GM23338 (cell line): Measurements from ENCODE around the gene ANKH. TPM values are rescaled to one million over a fixed set of nuclear protein-coding genes. Genes with fewer than 3 reads are reported as not detected.
A peak's percentile ranks its signal among the peaks of the same experiment; 100 is the strongest.

Experiments
- ATAC-seq: fragments of 200-7000 bp; cut with Tn5 transposase; 3 replicates; pipeline ENCODE4 v1.9.1; 2020
- DNase-seq: peaks from one replicate; pipeline ENCODE4 v3.0.0-alpha.2; 2015; ENCODE audit warnings: low spot score
- H2AFZ ChIP-seq: fragments of 200-600 bp; sonication (generic); 2 replicates; pipeline ENCODE4 v1.8.0; 2016; ENCODE audit warnings: antibody characterized with exemption, mild to moderate bottlenecking, moderate library complexity
- H3F3A ChIP-seq: fragments of 200-600 bp; sonication (generic); replicated peaks from 2 replicates; pipeline ENCODE4 v1.8.0; 2017; ENCODE audit warnings: antibody characterized with exemption, mixed run types, low read depth
- H3K27ac ChIP-seq: fragments of 200-600 bp; sonication (generic); 2 replicates; pipeline ENCODE4 v1.6.1; 2016; ENCODE audit warnings: low read depth
- H3K27me3 ChIP-seq: fragments of 200-600 bp; sonication (generic); 2 replicates; pipeline ENCODE4 v1.8.0; 2016; ENCODE audit warnings: mild to moderate bottlenecking, mixed run types, moderate library complexity; ENCODE audit not compliant: insufficient read depth
- H3K36me3 ChIP-seq: fragments of 200-600 bp; sonication (generic); 2 replicates; pipeline ENCODE4 v1.8.0; 2016; ENCODE audit warnings: mild to moderate bottlenecking; ENCODE audit not compliant: insufficient read depth
- H3K4me1 ChIP-seq: fragments of 200-600 bp; sonication (generic); 2 replicates; pipeline ENCODE4 v1.8.0; 2016; ENCODE audit warnings: mild to moderate bottlenecking, moderate library complexity; ENCODE audit not compliant: insufficient read depth
- H3K4me2 ChIP-seq: fragments of 200-600 bp; sonication (generic); 2 replicates; pipeline ENCODE4 v1.7.1; 2017; ENCODE audit warnings: mixed run types
- H3K4me3 ChIP-seq: fragments of 200-600 bp; sonication (generic); 2 replicates; pipeline ENCODE4 v1.6.1; 2016; ENCODE audit warnings: mixed run types
- H3K79me2 ChIP-seq: fragments of 200-600 bp; sonication (generic); replicated peaks from 2 replicates; pipeline ENCODE4 v1.8.0; 2017; ENCODE audit warnings: mild to moderate bottlenecking; ENCODE audit not compliant: insufficient read depth
- H3K9me2 ChIP-seq: fragments of 200-600 bp; sonication (generic); 2 replicates; pipeline ENCODE4 v1.8.0; 2017; ENCODE audit not compliant: insufficient read depth
- H4K20me1 ChIP-seq: fragments of 200-600 bp; sonication (generic); replicated peaks from 2 replicates; pipeline ENCODE4 v1.8.0; 2017; ENCODE audit warnings: mild to moderate bottlenecking; ENCODE audit not compliant: insufficient read depth
- H3K27ac Mint-ChIP-seq: 2 replicates; pipeline ENCODE4 v1.8.0; 2020; ENCODE audit warnings: inconsistent platforms, mild to moderate bottlenecking, moderate library complexity, mixed read lengths
- H3K27me3 Mint-ChIP-seq: 3 replicates; pipeline ENCODE4 v1.8.0; 2022; ENCODE audit warnings: low read depth, mild to moderate bottlenecking, moderate library complexity, mixed read lengths, inconsistent platforms; ENCODE audit not compliant: insufficient read depth, poor library complexity
- H3K36me3 Mint-ChIP-seq: 3 replicates; pipeline ENCODE4 v1.8.0; 2021; ENCODE audit warnings: low read depth, mild to moderate bottlenecking, inconsistent platforms, moderate library complexity, mixed read lengths
- H3K4me1 Mint-ChIP-seq: 3 replicates; pipeline ENCODE4 v1.8.0; 2020; ENCODE audit warnings: mild to moderate bottlenecking, inconsistent platforms, mixed read lengths
- H3K4me3 Mint-ChIP-seq: 3 replicates; pipeline ENCODE4 v1.8.0; 2021; ENCODE audit warnings: moderate library complexity, mild to moderate bottlenecking, inconsistent platforms, mixed read lengths
- H3K9me3 Mint-ChIP-seq: 3 replicates; pipeline ENCODE4 v1.8.0; 2020; ENCODE audit warnings: moderate library complexity, mild to moderate bottlenecking, inconsistent platforms, mixed read lengths
- EZH2 ChIP-seq: fragments of 200-600 bp; sonication (generic); IDR thresholded peaks from one replicate; pipeline ENCODE4 v1.8.0; 2017; ENCODE audit warnings: antibody characterized with exemption, mild to moderate bottlenecking, low read depth; ENCODE audit not compliant: unreplicated experiment
- JUNB ChIP-seq: IDR thresholded peaks from one replicate; pipeline ENCODE4 v1.6.1; 2016; ENCODE audit warnings: antibody characterized with exemption; ENCODE audit not compliant: unreplicated experiment
- POLR2AphosphoS5 ChIP-seq: IDR thresholded peaks from 2 replicates; pipeline ENCODE4 v1.6.1; 2016; ENCODE audit warnings: antibody characterized with exemption, low read depth
- STAT1 ChIP-seq: IDR thresholded peaks from one replicate; pipeline ENCODE4 v1.6.1; 2016; ENCODE audit warnings: antibody characterized with exemption; ENCODE audit not compliant: unreplicated experiment
- polyA plus RNA-seq: library from polyadenylated mRNA; unstranded; fragments of >200 nt; fragmentation: Nextera tagmentation; extraction: Ambion mirVana; gene quantifications from 2 replicates; pipeline ENCODE4 v1.2.1, GENCODE V29; 2016
- total RNA-seq: library from RNA; depleted of rRNA; stranded (reverse); fragments of >200 nt; shearing (Covaris generic); gene quantifications from 2 replicates; pipeline ENCODE4 v1.2.3, GENCODE V29; 2014
- TF ChIP-seq, protein P1 (sequence below): fragments of 250-450 bp; sonication (Bioruptor Pico); IDR thresholded peaks from 2 replicates; pipeline ENCODE4 v1.5.0; 2020; ENCODE audit warnings: mild to moderate bottlenecking, moderate library complexity
- TF ChIP-seq, protein P2 (sequence below): IDR thresholded peaks from one replicate; pipeline ENCODE4 v1.6.1; 2018; ENCODE audit warnings: antibody characterized with exemption; ENCODE audit not compliant: unreplicated experiment

ANKH gene
- total and polyA plus RNA-seq, 2 experiments from 2014 or later, result 5.0 to 6.1 TPM

DNA sequence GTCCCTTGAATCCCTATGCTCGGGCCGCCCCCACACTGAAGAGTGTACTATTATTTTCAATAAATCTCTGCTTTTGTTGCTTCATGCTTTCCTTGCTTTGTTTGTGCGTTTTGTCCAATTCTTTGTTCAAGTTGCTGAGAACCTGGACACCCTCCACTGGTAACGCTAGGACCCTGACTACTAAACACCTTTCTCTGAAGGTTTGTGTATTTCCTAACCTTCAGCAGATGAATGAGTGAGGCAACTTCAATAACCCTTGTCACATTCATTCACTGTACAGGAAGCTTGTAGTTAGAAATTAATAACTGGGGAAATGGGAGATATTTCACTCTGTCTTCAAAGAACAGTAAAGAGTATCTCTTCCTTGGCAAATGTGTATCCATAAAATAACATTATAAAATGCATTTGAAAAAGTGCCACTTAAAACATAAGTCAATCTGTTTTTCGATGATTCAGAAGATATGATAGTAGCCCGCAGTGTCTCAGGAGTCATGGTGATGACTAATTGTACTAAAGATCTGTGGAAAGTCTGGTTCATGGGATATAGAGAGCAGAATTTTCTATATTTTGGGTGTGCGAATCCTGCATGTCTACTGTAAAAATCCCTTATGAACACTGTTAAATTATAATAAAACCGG lies 43.2 kb upstream of the ANKH start:
- no peak overlapping the region for H3K27ac Mint-ChIP-seq
- DNase-seq (no peak), ATAC-seq (no peak)
- Histone ChIP-seq H3K79me2 (no peaks in the 10 kb centered on the region), H3F3A (no peaks in the 10 kb centered on the region), H3K4me3 (no peak overlapping the region), H2AFZ (peak overlapping the region; percentile 69), H4K20me1 (no peaks in the 10 kb centered on the region), H3K4me1 (no peaks in the 10 kb centered on the region), H3K4me2 (no peak overlapping the region), H3K27me3 (no peaks in the 10 kb centered on the region), H3K36me3 (no peaks in the 10 kb centered on the region), H3K9me2 (no peaks in the 10 kb centered on the region), H3K27ac (no peak overlapping the region)
- peaks cover 4% of the 10 kb centered on the region; the same call in 2 of the 3 replicates for H3K4me1 Mint-ChIP-seq
- TF ChIP-seq POLR2AphosphoS5, result no peak
- TF ChIP-seq JUNB, result no peak
- TF ChIP-seq, protein P1, sequence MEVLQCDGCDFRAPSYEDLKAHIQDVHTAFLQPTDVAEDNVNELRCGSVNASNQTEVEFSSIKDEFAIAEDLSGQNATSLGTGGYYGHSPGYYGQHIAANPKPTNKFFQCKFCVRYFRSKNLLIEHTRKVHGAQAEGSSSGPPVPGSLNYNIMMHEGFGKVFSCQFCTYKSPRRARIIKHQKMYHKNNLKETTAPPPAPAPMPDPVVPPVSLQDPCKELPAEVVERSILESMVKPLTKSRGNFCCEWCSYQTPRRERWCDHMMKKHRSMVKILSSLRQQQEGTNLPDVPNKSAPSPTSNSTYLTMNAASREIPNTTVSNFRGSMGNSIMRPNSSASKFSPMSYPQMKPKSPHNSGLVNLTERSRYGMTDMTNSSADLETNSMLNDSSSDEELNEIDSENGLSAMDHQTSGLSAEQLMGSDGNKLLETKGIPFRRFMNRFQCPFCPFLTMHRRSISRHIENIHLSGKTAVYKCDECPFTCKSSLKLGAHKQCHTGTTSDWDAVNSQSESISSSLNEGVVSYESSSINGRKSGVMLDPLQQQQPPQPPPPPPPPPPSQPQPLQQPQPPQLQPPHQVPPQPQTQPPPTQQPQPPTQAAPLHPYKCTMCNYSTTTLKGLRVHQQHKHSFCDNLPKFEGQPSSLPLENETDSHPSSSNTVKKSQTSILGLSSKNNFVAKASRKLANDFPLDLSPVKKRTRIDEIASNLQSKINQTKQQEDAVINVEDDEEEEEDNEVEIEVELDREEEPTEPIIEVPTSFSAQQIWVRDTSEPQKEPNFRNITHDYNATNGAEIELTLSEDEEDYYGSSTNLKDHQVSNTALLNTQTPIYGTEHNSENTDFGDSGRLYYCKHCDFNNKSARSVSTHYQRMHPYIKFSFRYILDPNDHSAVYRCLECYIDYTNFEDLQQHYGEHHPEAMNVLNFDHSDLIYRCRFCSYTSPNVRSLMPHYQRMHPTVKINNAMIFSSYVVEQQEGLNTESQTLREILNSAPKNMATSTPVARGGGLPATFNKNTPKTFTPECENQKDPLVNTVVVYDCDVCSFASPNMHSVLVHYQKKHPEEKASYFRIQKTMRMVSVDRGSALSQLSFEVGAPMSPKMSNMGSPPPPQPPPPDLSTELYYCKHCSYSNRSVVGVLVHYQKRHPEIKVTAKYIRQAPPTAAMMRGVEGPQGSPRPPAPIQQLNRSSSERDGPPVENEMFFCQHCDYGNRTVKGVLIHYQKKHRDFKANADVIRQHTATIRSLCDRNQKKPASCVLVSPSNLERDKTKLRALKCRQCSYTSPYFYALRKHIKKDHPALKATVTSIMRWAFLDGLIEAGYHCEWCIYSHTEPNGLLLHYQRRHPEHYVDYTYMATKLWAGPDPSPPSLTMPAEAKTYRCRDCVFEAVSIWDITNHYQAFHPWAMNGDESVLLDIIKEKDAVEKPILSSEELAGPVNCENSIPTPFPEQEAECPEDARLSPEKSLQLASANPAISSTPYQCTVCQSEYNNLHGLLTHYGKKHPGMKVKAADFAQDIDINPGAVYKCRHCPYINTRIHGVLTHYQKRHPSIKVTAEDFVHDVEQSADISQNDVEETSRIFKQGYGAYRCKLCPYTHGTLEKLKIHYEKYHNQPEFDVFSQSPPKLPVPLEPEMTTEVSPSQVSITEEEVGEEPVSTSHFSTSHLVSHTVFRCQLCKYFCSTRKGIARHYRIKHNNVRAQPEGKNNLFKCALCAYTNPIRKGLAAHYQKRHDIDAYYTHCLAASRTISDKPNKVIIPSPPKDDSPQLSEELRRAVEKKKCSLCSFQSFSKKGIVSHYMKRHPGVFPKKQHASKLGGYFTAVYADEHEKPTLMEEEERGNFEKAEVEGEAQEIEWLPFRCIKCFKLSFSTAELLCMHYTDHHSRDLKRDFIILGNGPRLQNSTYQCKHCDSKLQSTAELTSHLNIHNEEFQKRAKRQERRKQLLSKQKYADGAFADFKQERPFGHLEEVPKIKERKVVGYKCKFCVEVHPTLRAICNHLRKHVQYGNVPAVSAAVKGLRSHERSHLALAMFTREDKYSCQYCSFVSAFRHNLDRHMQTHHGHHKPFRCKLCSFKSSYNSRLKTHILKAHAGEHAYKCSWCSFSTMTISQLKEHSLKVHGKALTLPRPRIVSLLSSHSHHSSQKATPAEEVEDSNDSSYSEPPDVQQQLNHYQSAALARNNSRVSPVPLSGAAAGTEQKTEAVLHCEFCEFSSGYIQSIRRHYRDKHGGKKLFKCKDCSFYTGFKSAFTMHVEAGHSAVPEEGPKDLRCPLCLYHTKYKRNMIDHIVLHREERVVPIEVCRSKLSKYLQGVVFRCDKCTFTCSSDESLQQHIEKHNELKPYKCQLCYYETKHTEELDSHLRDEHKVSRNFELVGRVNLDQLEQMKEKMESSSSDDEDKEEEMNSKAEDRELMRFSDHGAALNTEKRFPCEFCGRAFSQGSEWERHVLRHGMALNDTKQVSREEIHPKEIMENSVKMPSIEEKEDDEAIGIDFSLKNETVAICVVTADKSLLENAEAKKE (CRISPR knock-in tag), result no peak
- no peak for TF ChIP-seq EZH2
- TF ChIP-seq, protein P2, sequence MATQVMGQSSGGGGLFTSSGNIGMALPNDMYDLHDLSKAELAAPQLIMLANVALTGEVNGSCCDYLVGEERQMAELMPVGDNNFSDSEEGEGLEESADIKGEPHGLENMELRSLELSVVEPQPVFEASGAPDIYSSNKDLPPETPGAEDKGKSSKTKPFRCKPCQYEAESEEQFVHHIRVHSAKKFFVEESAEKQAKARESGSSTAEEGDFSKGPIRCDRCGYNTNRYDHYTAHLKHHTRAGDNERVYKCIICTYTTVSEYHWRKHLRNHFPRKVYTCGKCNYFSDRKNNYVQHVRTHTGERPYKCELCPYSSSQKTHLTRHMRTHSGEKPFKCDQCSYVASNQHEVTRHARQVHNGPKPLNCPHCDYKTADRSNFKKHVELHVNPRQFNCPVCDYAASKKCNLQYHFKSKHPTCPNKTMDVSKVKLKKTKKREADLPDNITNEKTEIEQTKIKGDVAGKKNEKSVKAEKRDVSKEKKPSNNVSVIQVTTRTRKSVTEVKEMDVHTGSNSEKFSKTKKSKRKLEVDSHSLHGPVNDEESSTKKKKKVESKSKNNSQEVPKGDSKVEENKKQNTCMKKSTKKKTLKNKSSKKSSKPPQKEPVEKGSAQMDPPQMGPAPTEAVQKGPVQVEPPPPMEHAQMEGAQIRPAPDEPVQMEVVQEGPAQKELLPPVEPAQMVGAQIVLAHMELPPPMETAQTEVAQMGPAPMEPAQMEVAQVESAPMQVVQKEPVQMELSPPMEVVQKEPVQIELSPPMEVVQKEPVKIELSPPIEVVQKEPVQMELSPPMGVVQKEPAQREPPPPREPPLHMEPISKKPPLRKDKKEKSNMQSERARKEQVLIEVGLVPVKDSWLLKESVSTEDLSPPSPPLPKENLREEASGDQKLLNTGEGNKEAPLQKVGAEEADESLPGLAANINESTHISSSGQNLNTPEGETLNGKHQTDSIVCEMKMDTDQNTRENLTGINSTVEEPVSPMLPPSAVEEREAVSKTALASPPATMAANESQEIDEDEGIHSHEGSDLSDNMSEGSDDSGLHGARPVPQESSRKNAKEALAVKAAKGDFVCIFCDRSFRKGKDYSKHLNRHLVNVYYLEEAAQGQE, result no peak
- no peak for TF ChIP-seq STAT1
- no peaks in the 10 kb centered on the region for H3K9me3 Mint-ChIP-seq
- no peak overlapping the region for H3K4me3 Mint-ChIP-seq
- no peaks in the 10 kb centered on the region for H3K27me3 Mint-ChIP-seq
- no peaks in the 10 kb centered on the region for H3K36me3 Mint-ChIP-seq
